ENCODE results near the gene RB1. TPM values are rescaled to one million over a fixed set of nuclear protein-coding genes. Genes with fewer than 3 reads are reported as not detected.

Gene RB1
- total and polyA plus RNA-seq, 2 donors (not counting 1 experiment from before 2014, with no cell fraction given), result 24.0 to 70.4 TPM

DNA sequence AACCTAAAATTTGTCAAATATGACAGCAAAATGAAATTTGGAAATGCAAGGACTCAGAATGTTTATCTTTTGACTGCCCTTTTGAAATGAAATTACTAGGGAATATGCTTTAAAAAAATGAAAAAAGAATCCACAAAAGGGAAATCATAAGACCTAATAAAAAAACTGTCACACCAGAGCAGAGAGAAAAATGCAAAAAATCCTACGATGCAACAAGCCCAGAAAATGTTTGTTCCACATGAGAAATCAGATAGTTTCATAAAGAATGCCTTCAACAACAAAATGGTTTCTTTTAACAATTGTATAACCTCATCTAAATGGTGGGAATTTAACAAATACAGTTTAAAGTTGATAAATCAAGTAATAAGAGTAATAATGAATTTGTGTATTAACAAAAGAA, 101.4 kb downstream of the RB1 start:
- no peaks in the 10 kb centered on the region for H3K4me1 ChIP-seq (ENCODE audit: control insufficient read depth in 2 of 2, insufficient read depth in 2 of 2, low read length in 2 of 2)
- no peak for DNase-seq
- H3K4me3 ChIP-seq (ENCODE audit: control extremely low read depth in 1 of 5, extremely low read depth in 1 of 5, insufficient read depth in 1 of 5, low read depth in 2 of 5, low read length in 4 of 5), result no peak overlapping the region
- TF ChIP-seq EZH2 (IDR thresholded peaks at IDR 0.05; ENCODE audit: borderline replicate concordance, insufficient read depth, low read depth, low read length, poor library complexity, severe bottlenecking), result no peak
- TF ChIP-seq, protein P1, sequence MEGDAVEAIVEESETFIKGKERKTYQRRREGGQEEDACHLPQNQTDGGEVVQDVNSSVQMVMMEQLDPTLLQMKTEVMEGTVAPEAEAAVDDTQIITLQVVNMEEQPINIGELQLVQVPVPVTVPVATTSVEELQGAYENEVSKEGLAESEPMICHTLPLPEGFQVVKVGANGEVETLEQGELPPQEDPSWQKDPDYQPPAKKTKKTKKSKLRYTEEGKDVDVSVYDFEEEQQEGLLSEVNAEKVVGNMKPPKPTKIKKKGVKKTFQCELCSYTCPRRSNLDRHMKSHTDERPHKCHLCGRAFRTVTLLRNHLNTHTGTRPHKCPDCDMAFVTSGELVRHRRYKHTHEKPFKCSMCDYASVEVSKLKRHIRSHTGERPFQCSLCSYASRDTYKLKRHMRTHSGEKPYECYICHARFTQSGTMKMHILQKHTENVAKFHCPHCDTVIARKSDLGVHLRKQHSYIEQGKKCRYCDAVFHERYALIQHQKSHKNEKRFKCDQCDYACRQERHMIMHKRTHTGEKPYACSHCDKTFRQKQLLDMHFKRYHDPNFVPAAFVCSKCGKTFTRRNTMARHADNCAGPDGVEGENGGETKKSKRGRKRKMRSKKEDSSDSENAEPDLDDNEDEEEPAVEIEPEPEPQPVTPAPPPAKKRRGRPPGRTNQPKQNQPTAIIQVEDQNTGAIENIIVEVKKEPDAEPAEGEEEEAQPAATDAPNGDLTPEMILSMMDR (IDR thresholded peaks at IDR 0.05), result no peak
- H3K36me3 ChIP-seq (replicated peaks in 1 of 2; ENCODE audit: control extremely low read depth in 1 of 2, control insufficient read depth in 1 of 2, extremely low read depth in 1 of 2, insufficient read depth in 2 of 2, low read length in 1 of 2), result peaks cover 0 to 9% of the 10 kb centered on the region in 2 experiments
- H2AFZ ChIP-seq (ENCODE audit: insufficient read depth, low read depth, low read length, poor library complexity, severe bottlenecking), result no peak overlapping the region
- no CpG with 5 or more reads among the region's 1 CpG for WGBS (ENCODE audit: insufficient coverage)
- no peaks in the 10 kb centered on the region for H3K79me2 ChIP-seq (ENCODE audit: control insufficient read depth, insufficient read depth, low read length)
- CTCF ChIA-PET, result no interaction called here
- POLR2A ChIA-PET, result no interaction called here
- H3K9ac ChIP-seq (ENCODE audit: low read length), result no peak overlapping the region
- H3K27me3 Mint-ChIP-seq, result no peaks in the 10 kb centered on the region
- no peak overlapping the region for H3K27ac ChIP-seq (ENCODE audit: low read length in 2 of 2)
- H3K9me3 ChIP-seq (ENCODE audit: control extremely low read depth in 1 of 3, control insufficient read depth in 2 of 3, insufficient read depth in 1 of 3, low read length in 2 of 3), result no peaks in the 10 kb centered on the region
- H3K4me1 Mint-ChIP-seq, result peaks cover 10% of the 10 kb centered on the region
- intact Hi-C loops (cut with micrococcal nuclease), result no loop called here
- ATAC-seq (ENCODE audit: low read depth), result no peak
- no peaks in the 10 kb centered on the region for H3K27me3 ChIP-seq (replicated peaks in 1 of 4; ENCODE audit: control extremely low read depth in 1 of 4, control insufficient read depth in 3 of 4, insufficient read depth in 4 of 4, low read length in 3 of 4)
- H3K27ac Mint-ChIP-seq, result no peak overlapping the region
- no peaks in the 10 kb centered on the region for H4K20me1 ChIP-seq (ENCODE audit: control insufficient read depth, insufficient read depth, low read length, poor library complexity, severe bottlenecking)
- no peak overlapping the region for H3K4me2 ChIP-seq (replicated peaks; ENCODE audit: low read depth, low read length, poor library complexity, severe bottlenecking)
- no peak overlapping the region for H3K4me3 Mint-ChIP-seq
- no peaks in the 10 kb centered on the region for H3K9me3 Mint-ChIP-seq (ENCODE audit: insufficient read depth)

DNA sequence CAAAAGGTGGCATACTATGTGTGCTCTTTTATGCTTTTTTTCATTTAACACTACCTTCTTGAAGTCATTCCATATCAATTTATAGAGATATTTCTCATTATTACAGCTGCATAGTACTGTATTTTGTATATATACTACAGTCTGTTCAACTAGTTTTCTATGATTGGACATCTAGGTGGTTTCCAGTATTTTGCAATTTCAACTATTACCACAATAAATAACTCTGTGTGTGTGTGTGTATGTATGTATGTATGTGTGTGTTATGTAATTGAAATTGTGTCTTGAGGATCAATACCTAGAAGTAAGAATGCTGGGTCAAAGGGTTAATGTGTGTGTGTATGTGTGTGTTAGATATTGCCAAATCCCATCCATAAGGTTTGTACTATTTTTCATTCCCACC, 102.3 kb downstream of the RB1 start:
- Mint-ChIP-seq H3K9me3 (ENCODE audit: insufficient read depth) (no peaks in the 10 kb centered on the region), H3K4me3 (no peak overlapping the region), H3K27me3 (no peaks in the 10 kb centered on the region), H3K27ac (no peak overlapping the region), H3K4me1 (peaks cover 7% of the 10 kb centered on the region)
- Histone ChIP-seq H3K9me3 (ENCODE audit: control extremely low read depth in 1 of 3, control insufficient read depth in 2 of 3, insufficient read depth in 1 of 3, low read length in 2 of 3) (no peaks in the 10 kb centered on the region), H3K4me2 (replicated peaks; ENCODE audit: low read depth, low read length, poor library complexity, severe bottlenecking) (no peak overlapping the region), H3K36me3 (replicated peaks in 1 of 2; ENCODE audit: control extremely low read depth in 1 of 2, control insufficient read depth in 1 of 2, extremely low read depth in 1 of 2, insufficient read depth in 2 of 2, low read length in 1 of 2) (peaks cover 0 to 8% of the 10 kb centered on the region in 2 experiments), H4K20me1 (ENCODE audit: control insufficient read depth, insufficient read depth, low read length, poor library complexity, severe bottlenecking) (no peaks in the 10 kb centered on the region), H3K79me2 (ENCODE audit: control insufficient read depth, insufficient read depth, low read length) (no peaks in the 10 kb centered on the region), H3K9ac (ENCODE audit: low read length) (no peak overlapping the region), H3K27ac (ENCODE audit: low read length in 2 of 2) (no peak overlapping the region), H3K4me1 (ENCODE audit: control insufficient read depth in 2 of 2, insufficient read depth in 2 of 2, low read length in 2 of 2) (no peaks in the 10 kb centered on the region), H3K27me3 (replicated peaks in 1 of 4; ENCODE audit: control extremely low read depth in 1 of 4, control insufficient read depth in 3 of 4, insufficient read depth in 4 of 4, low read length in 3 of 4) (no peaks in the 10 kb centered on the region), H3K4me3 (ENCODE audit: control extremely low read depth in 1 of 5, extremely low read depth in 1 of 5, insufficient read depth in 1 of 5, low read depth in 2 of 5, low read length in 4 of 5) (no peak overlapping the region), H2AFZ (ENCODE audit: insufficient read depth, low read depth, low read length, poor library complexity, severe bottlenecking) (no peak overlapping the region)
- TF ChIP-seq, protein P1 (IDR thresholded peaks at IDR 0.05), result no peak
- TF ChIP-seq EZH2 (IDR thresholded peaks at IDR 0.05; ENCODE audit: borderline replicate concordance, insufficient read depth, low read depth, low read length, poor library complexity, severe bottlenecking), result no peak
- no peak for DNase-seq
- ChIA-PET POLR2A (no interaction called here), CTCF (no interaction called here)
- intact Hi-C loops (cut with micrococcal nuclease), result no loop called here
- no peak for ATAC-seq (ENCODE audit: low read depth)

Data from B cell (primary cell).